HG03108 (cell line): ENCODE data around the gene GIMAP6.
"Not testable (repeated sequence)": the region's sequence is repeated elsewhere in the genome, so short reads cannot be mapped to it uniquely, and the experiment has no call there.

Experiments
- ATAC-seq: cut with Tn5 transposase; IDR thresholded peaks from one replicate; pipeline ENCODE4 v1.9.1; 2021; ENCODE audit warnings: moderate library complexity; ENCODE audit not compliant: unreplicated experiment

The GIMAP6 gene

DNA sequence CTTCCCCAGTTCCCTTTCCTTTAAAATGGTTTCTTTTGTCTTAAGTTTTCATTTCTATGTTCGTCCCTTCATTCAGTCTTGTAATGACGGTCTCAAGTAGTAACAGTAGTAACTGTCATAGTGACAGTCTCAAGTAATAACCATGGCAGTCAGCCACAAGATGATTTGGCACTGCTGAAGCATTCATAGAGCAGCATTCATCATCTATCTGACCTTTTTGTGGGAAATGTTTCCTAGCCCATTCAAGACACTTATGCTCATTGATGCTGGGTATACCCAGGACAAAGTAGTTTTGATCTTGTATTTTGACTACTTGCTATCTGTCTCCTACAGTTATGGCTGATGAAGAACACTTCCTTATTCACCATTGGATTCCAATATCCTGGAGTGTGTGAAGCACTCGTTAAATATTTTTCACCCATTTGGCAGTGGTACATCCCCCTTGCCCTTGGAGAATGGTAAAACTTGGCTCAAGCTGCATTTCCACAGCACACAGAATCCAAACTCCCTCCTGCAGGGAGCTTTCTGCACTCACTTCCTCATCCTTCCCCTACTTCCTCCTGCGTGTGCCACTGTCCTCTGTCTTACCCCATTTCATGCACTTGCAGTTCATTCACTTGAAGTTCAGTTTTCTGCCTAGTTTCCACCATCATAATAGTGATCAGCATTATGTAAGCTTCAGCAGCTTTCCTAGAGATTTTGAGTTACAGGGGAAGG is 46.0 kb downstream of the GIMAP6 start:
- no peak for ATAC-seq

DNA sequence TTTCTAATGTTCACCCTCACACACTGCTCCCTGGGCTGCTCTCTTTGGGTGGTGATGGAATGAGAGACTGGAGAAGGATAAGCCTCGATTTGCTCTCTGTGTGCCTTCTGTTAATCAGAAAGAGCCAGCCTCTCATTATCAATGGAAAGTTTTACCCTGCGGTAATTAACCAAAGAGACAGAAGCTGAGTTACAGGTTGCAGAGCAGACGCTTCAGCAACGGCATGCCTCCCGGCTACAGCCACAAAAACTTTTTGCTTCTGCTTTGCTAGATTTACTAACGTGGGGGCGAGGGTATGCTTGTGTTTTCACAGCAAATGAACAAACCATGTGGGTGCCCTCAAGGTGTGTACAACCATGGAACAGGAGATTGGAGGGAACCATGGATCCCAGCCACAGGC is 47.0 kb downstream of the GIMAP6 start:
- no peak for ATAC-seq

DNA sequence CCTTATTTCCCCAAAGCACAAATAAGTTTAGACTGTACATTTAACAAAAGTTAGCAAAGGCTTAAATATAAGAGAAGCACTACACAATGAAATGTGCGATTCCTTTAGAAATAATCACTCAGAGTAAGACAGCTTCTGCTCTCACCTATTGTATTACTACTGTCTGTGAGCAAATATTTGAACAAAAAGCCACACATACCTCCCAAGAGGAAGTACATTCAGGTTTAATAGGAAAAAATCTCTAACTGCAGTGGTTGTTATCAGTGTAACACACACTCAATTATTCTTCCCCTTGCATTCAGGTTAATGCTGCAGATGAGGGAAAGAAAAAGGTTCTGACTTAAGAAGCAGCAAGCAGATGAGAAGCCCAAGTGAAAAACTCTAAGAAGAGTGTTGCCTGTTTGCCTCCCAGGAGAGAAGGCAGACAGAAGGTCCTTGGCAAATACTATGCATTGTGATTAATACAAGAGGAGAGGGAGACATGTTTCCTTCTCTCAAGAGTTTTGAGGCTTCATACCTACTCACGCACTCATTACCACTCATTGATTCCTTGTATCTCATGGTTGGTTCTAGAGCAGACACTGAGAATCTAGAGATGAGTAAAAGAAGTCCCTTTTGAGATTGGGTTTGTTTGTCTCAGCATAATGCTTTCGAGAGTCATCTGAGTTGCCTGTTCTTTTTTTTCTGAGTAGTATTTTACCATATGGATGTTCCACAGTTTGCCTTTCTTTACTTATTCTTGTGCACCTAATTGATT is 51.4 kb downstream of the GIMAP6 start:
- ATAC-seq = no peak

DNA sequence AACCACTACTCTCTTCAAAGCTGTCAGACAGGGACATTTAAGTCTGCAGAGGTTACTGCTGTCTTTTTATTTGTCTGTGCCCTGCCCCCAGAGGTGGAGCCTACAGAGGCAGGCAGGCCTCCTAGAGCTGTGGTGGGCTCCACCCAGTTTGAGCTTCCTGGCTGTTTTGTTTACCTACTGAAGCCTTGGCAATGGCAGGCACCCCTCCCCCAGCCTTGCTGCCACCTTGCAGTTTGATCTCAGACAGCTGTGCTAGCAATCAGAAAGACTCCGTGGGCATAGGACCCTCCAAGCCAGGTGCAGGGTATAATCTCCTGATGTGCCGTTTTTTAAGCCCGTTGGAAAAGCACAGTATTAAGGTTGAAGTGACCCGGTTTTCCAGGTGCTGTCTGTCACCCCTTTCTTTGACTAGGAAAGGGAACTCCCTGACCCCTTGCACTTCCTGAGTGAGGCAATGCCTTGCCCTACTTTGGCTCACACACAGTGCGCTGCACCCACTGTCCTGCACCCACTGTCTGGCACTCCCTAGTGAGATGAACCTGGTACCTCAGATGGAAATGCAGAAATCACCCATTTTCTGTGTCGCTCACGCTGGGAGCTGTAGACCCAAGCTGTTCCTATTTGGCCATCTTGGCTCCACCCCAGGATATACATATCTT is 52.1 kb downstream of the GIMAP6 start:
- ATAC-seq = not testable (repeated sequence)
